H9 (cell line): ENCODE results near the gene ZSWIM2. TPM values are rescaled to one million over a fixed set of nuclear protein-coding genes. Genes with fewer than 3 reads are reported as not detected.
"Not testable (repeated sequence)": the region's sequence is repeated elsewhere in the genome, so short reads cannot be mapped to it uniquely, and the experiment has no call there.

ENCODE experiments used
- DNase-seq: peaks from one replicate; pipeline ENCODE4 v3.0.0-alpha.2; 2017
- H2AFZ ChIP-seq: one replicate; pipeline ENCODE4 v1.6.1; 2013; ENCODE audit warnings: mild to moderate bottlenecking, low read length, control low read depth, moderate library complexity
- H2AK5ac ChIP-seq: 2 replicates; pipeline ENCODE4 v1.6.1; 2013; ENCODE audit warnings: low read length, control low read depth, mixed read lengths; ENCODE audit not compliant: insufficient read length
- H2BK120ac ChIP-seq: one replicate; pipeline ENCODE4 v1.6.1; 2013; ENCODE audit warnings: low read depth, mild to moderate bottlenecking, low read length, control low read depth, inconsistent platforms; ENCODE audit not compliant: poor library complexity, severe bottlenecking
- H2BK12ac ChIP-seq: 2 replicates; pipeline ENCODE4 v1.6.1; 2013; ENCODE audit warnings: low read length, control low read depth, mixed read lengths, low read depth; ENCODE audit not compliant: insufficient read length
- H2BK15ac ChIP-seq: 2 replicates; pipeline ENCODE4 v1.6.1; 2013; ENCODE audit warnings: low read depth, low read length, control low read depth
- H2BK20ac ChIP-seq: one replicate; pipeline ENCODE4 v1.6.1; 2013; ENCODE audit warnings: low read depth, mild to moderate bottlenecking, low read length, control low read depth, inconsistent platforms; ENCODE audit not compliant: poor library complexity, severe bottlenecking
- H2BK5ac ChIP-seq: 2 replicates; pipeline ENCODE4 v1.6.1; 2013; ENCODE audit warnings: low read length, control low read depth, mixed read lengths; ENCODE audit not compliant: insufficient read length
- H3K14ac ChIP-seq: 2 replicates; pipeline ENCODE4 v1.6.1; 2013; ENCODE audit warnings: low read length, control low read depth; ENCODE audit not compliant: insufficient read depth
- H3K18ac ChIP-seq: 2 replicates; pipeline ENCODE4 v1.6.1; 2013; ENCODE audit warnings: low read depth, mild to moderate bottlenecking, mixed read lengths, low read length, control low read depth; ENCODE audit not compliant: insufficient read length
- H3K23ac ChIP-seq: 2 replicates; pipeline ENCODE4 v1.6.1; 2013; ENCODE audit warnings: low read length, control low read depth, mixed read lengths, low read depth; ENCODE audit not compliant: insufficient read length
- H3K23me2 ChIP-seq: 2 replicates; pipeline ENCODE4 v1.6.1; 2013; ENCODE audit warnings: low read depth, mild to moderate bottlenecking, mixed read lengths, low read length, control low read depth; ENCODE audit not compliant: insufficient read length, poor library complexity, severe bottlenecking
- H3K27ac ChIP-seq: 2 replicates; pipeline ENCODE4 v1.5.1; 2013; ENCODE audit warnings: low read length, control low read depth, mixed read lengths, low read depth; ENCODE audit not compliant: insufficient read length
- H3K27me3 ChIP-seq: 2 replicates; pipeline ENCODE4 v1.6.1; 2013; ENCODE audit warnings: low read length, control low read depth, inconsistent platforms; ENCODE audit not compliant: insufficient read depth
- H3K4ac ChIP-seq: 2 replicates; pipeline ENCODE4 v1.6.1; 2013; ENCODE audit warnings: low read depth, mild to moderate bottlenecking, control low read depth, inconsistent platforms, low read length, moderate library complexity
- H3K4me1 ChIP-seq: 2 replicates; pipeline ENCODE4 v1.6.1; 2013; ENCODE audit warnings: low read length, control low read depth, inconsistent platforms; ENCODE audit not compliant: insufficient read depth
- H3K4me2 ChIP-seq: 2 replicates; pipeline ENCODE4 v1.6.1; 2013; ENCODE audit warnings: low read length, control low read depth, mixed read lengths; ENCODE audit not compliant: insufficient read length, insufficient read depth
- H3K56ac ChIP-seq: 2 replicates; pipeline ENCODE4 v1.6.1; 2013; ENCODE audit warnings: low read depth, mild to moderate bottlenecking, mixed read lengths, low read length, control low read depth; ENCODE audit not compliant: insufficient read length
- H3K79me1 ChIP-seq: 2 replicates; pipeline ENCODE4 v1.6.1; 2013; ENCODE audit warnings: low read depth, mild to moderate bottlenecking, moderate library complexity, low read length, control low read depth, inconsistent platforms; ENCODE audit not compliant: insufficient read depth, poor library complexity, severe bottlenecking
- H3K79me2 ChIP-seq: 2 replicates; pipeline ENCODE4 v1.6.1; 2013; ENCODE audit warnings: low read length, control low read depth, inconsistent platforms; ENCODE audit not compliant: insufficient read depth
- H3K9ac ChIP-seq: 2 replicates; pipeline ENCODE4 v1.6.1; 2013; ENCODE audit warnings: low read length, control low read depth, mixed read lengths; ENCODE audit not compliant: insufficient read length; ENCODE audit errors: extremely low read depth
- H3K9me3 ChIP-seq: one replicate; pipeline ENCODE4 v1.6.1; 2013; ENCODE audit warnings: low read depth, low read length, inconsistent platforms; ENCODE audit not compliant: control insufficient read depth
- H3T11ph ChIP-seq: one replicate; pipeline ENCODE4 v1.6.1; 2013; ENCODE audit warnings: mild to moderate bottlenecking, low read length, control low read depth, inconsistent platforms
- H4K20me1 ChIP-seq: one replicate; pipeline ENCODE4 v1.6.1; 2013; ENCODE audit not compliant: control insufficient read depth, insufficient read length, insufficient read depth
- H4K5ac ChIP-seq: 2 replicates; pipeline ENCODE4 v1.6.1; 2013; ENCODE audit warnings: low read depth, mild to moderate bottlenecking, mixed read lengths, low read length, control low read depth; ENCODE audit not compliant: insufficient read length
- H4K8ac ChIP-seq: replicated peaks from 2 replicates; pipeline ENCODE4 v1.6.1; 2013; ENCODE audit warnings: low read length, control low read depth, mixed read lengths, low read depth; ENCODE audit not compliant: insufficient read length
- H4K91ac ChIP-seq: 2 replicates; pipeline ENCODE4 v1.6.1; 2013; ENCODE audit warnings: low read depth, mild to moderate bottlenecking, moderate library complexity, mixed read lengths, low read length, control low read depth; ENCODE audit not compliant: insufficient read length
- H3K27ac Mint-ChIP-seq, 3 experiments: 2 replicates in 2 of 3; 3 replicates in 1 of 3; pipeline ENCODE4 v1.8.0; 2020 to 2021; ENCODE audit warnings: mixed read lengths in 3 of 3, mild to moderate bottlenecking in 1 of 3, moderate library complexity in 1 of 3
- H3K27me3 Mint-ChIP-seq: 2 replicates; pipeline ENCODE4 v1.8.0; 2021; ENCODE audit warnings: low read depth, mild to moderate bottlenecking, moderate library complexity, mixed read lengths
- H3K36me3 Mint-ChIP-seq, 3 experiments: 2 replicates in 2 of 3; 3 replicates in 1 of 3; pipeline ENCODE4 v1.8.0; 2020 to 2021; ENCODE audit warnings: low read depth in 3 of 3, mixed read lengths in 3 of 3; ENCODE audit not compliant: insufficient read depth in 1 of 3
- H3K4me1 Mint-ChIP-seq, 2 experiments: 2 replicates each; pipeline ENCODE4 v1.8.0; 2020; ENCODE audit warnings: mixed read lengths in 2 of 2
- H3K4me3 Mint-ChIP-seq, 2 experiments: 2 replicates in 1 of 2; 3 replicates in 1 of 2; pipeline ENCODE4 v1.8.0; 2020 to 2021; ENCODE audit warnings: mild to moderate bottlenecking in 2 of 2, mixed read lengths in 2 of 2, moderate library complexity in 1 of 2
- H3K9me3 Mint-ChIP-seq, 2 experiments: 2 replicates in 1 of 2; 3 replicates in 1 of 2; pipeline ENCODE4 v1.8.0; 2020; ENCODE audit warnings: mild to moderate bottlenecking in 2 of 2, mixed read lengths in 2 of 2, moderate library complexity in 1 of 2
- CTCF ChIP-seq: fragments of 200-600 bp; sonication (generic); conservative IDR thresholded peaks from 3 replicates; pipeline ENCODE4 v1.8.0; 2021; ENCODE audit warnings: antibody characterized with exemption, mild to moderate bottlenecking
- WGBS: extraction: QIAGEN DNeasy Blood & Tissue Kit; methylation state at CpG from one replicate; pipeline ENCODE4 v1.1.7; 2013; ENCODE audit warnings: missing lambda C conversion rate, low lambda C conversion rate, mixed read lengths; ENCODE audit not compliant: insufficient read length; ENCODE audit errors: extremely low coverage; 5-methylcytosine and 5-hydroxymethylcytosine counted together
- total RNA-seq: library from RNA; stranded (reverse); gene quantifications from 2 replicates; pipeline ENCODE4 v1.2.1, GENCODE V29; 2021

ZSWIM2 gene
- total RNA-seq, 1 experiment from 2014 or later = not detected

GRCh38 chr2:186806591-186806990, 42.4 kb downstream of the ZSWIM2 start:
- Histone ChIP-seq H2AK5ac (no peak overlapping the region), H3K23me2 (no peaks in the 10 kb centered on the region), H2BK20ac (no peak overlapping the region), H3K9me3 (no peaks in the 10 kb centered on the region), H4K20me1 (no peaks in the 10 kb centered on the region), H3K14ac (no peak overlapping the region), H2BK120ac (no peak overlapping the region), H3K9ac (no peak overlapping the region), H3K27me3 (no peaks in the 10 kb centered on the region), H3K79me1 (no peaks in the 10 kb centered on the region), H2BK5ac (no peak overlapping the region), H3K56ac (no peak overlapping the region), H3K79me2 (no peaks in the 10 kb centered on the region), H3K4ac (no peak overlapping the region), H3K23ac (no peak overlapping the region), H3K4me1 (peaks cover 3% of the 10 kb centered on the region), H3K4me2 (no peak overlapping the region), H2AFZ (no peak overlapping the region), H4K8ac (no peak overlapping the region), H4K91ac (no peak overlapping the region), H2BK15ac (no peak overlapping the region), H3K27ac (no peak overlapping the region), H4K5ac (no peak overlapping the region), H2BK12ac (no peak overlapping the region), H3K18ac (no peak overlapping the region), H3T11ph (no peak overlapping the region)
- Mint-ChIP-seq H3K9me3 (peaks cover 3 to 4% of the 10 kb centered on the region in 2 experiments; a peak in 3 of 5 replicates), H3K27me3 (no peaks in the 10 kb centered on the region), H3K4me1 (peaks cover 6 to 9% of the 10 kb centered on the region in 2 experiments), H3K36me3 (no peaks in the 10 kb centered on the region), H3K27ac (no peak overlapping the region), H3K4me3 (no peak overlapping the region)
- DNase-seq = no peak
- TF ChIP-seq CTCF = no peak
- no CpG with 5 or more reads among the region's 1 CpG for WGBS

DNA sequence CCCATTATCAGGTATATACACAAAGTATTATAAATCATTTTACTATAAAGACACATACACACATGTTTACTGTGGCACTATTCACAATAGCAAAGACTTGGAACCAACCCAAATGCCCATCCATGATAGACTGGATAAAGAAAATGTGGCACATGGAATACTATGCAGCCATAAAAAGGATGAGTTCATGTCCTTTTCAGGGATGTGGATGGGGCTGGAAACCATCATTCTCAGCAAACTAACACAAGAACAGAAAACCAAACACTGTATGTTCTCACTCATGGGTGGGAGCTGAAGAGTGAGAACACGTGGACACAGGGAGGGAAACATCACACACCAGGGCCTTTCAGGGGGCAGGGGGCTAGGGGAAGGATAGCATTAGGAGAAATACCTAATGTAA, 50.4 kb downstream of the ZSWIM2 start:
- H3K4me1 ChIP-seq, H3K4ac ChIP-seq, DNase-seq, H4K5ac ChIP-seq, H2BK12ac ChIP-seq, H3K23me2 ChIP-seq, H3K27ac ChIP-seq, H2BK5ac ChIP-seq, H3K79me2 ChIP-seq, H3K14ac ChIP-seq, H4K8ac ChIP-seq, H3K27me3 Mint-ChIP-seq, H3K4me2 ChIP-seq, H4K20me1 ChIP-seq, H2BK120ac ChIP-seq, H2AFZ ChIP-seq, H3K4me1 Mint-ChIP-seq, H3K36me3 Mint-ChIP-seq, H4K91ac ChIP-seq, H3K4me3 Mint-ChIP-seq, H3K23ac ChIP-seq, H3K9ac ChIP-seq, H3K56ac ChIP-seq, H2AK5ac ChIP-seq, H3T11ph ChIP-seq, H3K9me3 ChIP-seq, H3K9me3 Mint-ChIP-seq, H3K79me1 ChIP-seq, H2BK15ac ChIP-seq, H3K27ac Mint-ChIP-seq, H2BK20ac ChIP-seq, H3K27me3 ChIP-seq, H3K18ac ChIP-seq: not testable (repeated sequence)
- WGBS = no CpG with 5 or more reads among the region's 1 CpG
